Measurements from ENCODE around the gene ATF7. TPM values are rescaled to one million over a fixed set of nuclear protein-coding genes. Genes with fewer than 3 reads are reported as not detected.
A peak's percentile ranks its signal among the peaks of the same experiment; 100 is the strongest.

ATF7 gene
- total and polyA plus RNA-seq, 9 of the 15 experiments (the other 6 are each of a cell fraction or from before 2014, with no cell fraction given), result 10.6 to 30.4 (median 20.7) TPM

GRCh38 chr12:53500776-53501614 is 125.2 kb downstream of the ATF7 start, which contains the start of gene TARBP2 (continued):
- TF ChIP-seq THAP12 (CRISPR knock-in tag; IDR thresholded peaks at IDR 0.05) (peak; percentile 22; the same call in 1 of the 2 replicates), ZNF780A (CRISPR knock-in tag; IDR thresholded peaks at IDR 0.05) (no peak), NFXL1 (CRISPR knock-in tag; IDR thresholded peaks at IDR 0.05) (0 out of 2 replicates have a peak, but pooled peaks have one; percentile 20), HIVEP1 (CRISPR knock-in tag; IDR thresholded peaks at IDR 0.05) (0 out of 2 replicates have a peak, but pooled peaks have one; percentile 70), EHMT2 (IDR thresholded peaks at IDR 0.05) (no peak), ZNF778 (CRISPR knock-in tag; IDR thresholded peaks at IDR 0.05) (no peak), CUX1 (CRISPR knock-in tag; IDR thresholded peaks at IDR 0.05) (no peak), FOXA3 (CRISPR knock-in tag; conservative IDR thresholded peaks at IDR 0.05 in 1 of 2, IDR thresholded peaks at IDR 0.05 in 1 of 2) (0 out of 4 replicates have a peak, but pooled peaks of 1 of the 2 experiments have one; percentile 6), NR2C2 (CRISPR knock-in tag; IDR thresholded peaks at IDR 0.05) (peak; percentile 77; the same call in 1 of the 2 replicates), NR2C2 (tag; IDR thresholded peaks at IDR 0.05) (peak; percentile 96), KLF1 (tag; IDR thresholded peaks at IDR 0.05) (no peak), CTCF (IDR thresholded peaks at IDR 0.05 in 2 of 3, conservative IDR thresholded peaks at IDR 0.05 in 1 of 3; ENCODE audit: insufficient read depth in 2 of 3, low read depth in 1 of 3, low read length in 3 of 3) (no peak), ARID1B (IDR thresholded peaks at IDR 0.05) (peak; percentile 26; the same call in 1 of the 2 replicates), E2F8 (IDR thresholded peaks at IDR 0.05; ENCODE audit: low read depth, partially characterized antibody) (peak; percentile 14)

All from K562 (cell line).